Activated CD8-positive, alpha-beta memory T cell treated with anti-CD3 and anti-CD28 coated beads, Interleukin-2, amount 50 U/mL, for 24 hours (primary cell): ENCODE data around the gene GABBR2.

ENCODE experiments used
- DNase-seq: peaks from one replicate; pipeline ENCODE4 v3.0.0-alpha.2; 2020; ENCODE audit errors: extremely low read depth

The GABBR2 gene

GRCh38 chr9:98541684-98542230, 167.0 kb downstream of the GABBR2 start:
- DNase-seq = no peak

- DNase-seq = no peak
These were observed 168.3 kb downstream of the GABBR2 start for GRCh38 chr9:98540476-98540875.

- DNase-seq = no peak
These were observed 168.8 kb downstream of the GABBR2 start for GRCh38 chr9:98539954-98540353.

GRCh38 chr9:98538626-98539031, 170.1 kb downstream of the GABBR2 start:
- DNase-seq = no peak

- no peak for DNase-seq
These were observed 170.5 kb downstream of the GABBR2 start for GRCh38 chr9:98538203-98538602.

- no peak for DNase-seq
These were observed 172.1 kb downstream of the GABBR2 start for GRCh38 chr9:98536542-98537173.

- no peak for DNase-seq
These were observed 174.9 kb downstream of the GABBR2 start for GRCh38 chr9:98533866-98534265.

- DNase-seq = no peak
These were observed 175.6 kb downstream of the GABBR2 start for GRCh38 chr9:98533132-98533531.

- DNase-seq = no peak
These were observed 176.2 kb downstream of the GABBR2 start for GRCh38 chr9:98532574-98532973.

- DNase-seq = no peak
These were observed 176.6 kb downstream of the GABBR2 start for GRCh38 chr9:98532147-98532546.

GRCh38 chr9:98530806-98531386, 177.8 kb downstream of the GABBR2 start:
- no peak for DNase-seq

GRCh38 chr9:98530275-98530674, 178.5 kb downstream of the GABBR2 start:
- no peak for DNase-seq

GRCh38 chr9:98529841-98530240, 178.9 kb downstream of the GABBR2 start:
- DNase-seq = no peak

GRCh38 chr9:98523231-98523901, 185.4 kb downstream of the GABBR2 start:
- no peak for DNase-seq

GRCh38 chr9:98522487-98522886, 186.2 kb downstream of the GABBR2 start:
- no peak for DNase-seq

GRCh38 chr9:98521141-98521540, 187.6 kb downstream of the GABBR2 start:
- DNase-seq = no peak

GRCh38 chr9:98520221-98520960, 188.3 kb downstream of the GABBR2 start:
- DNase-seq = no peak

- DNase-seq = no peak
These were observed 189.1 kb downstream of the GABBR2 start for GRCh38 chr9:98519641-98520040.

- no peak for DNase-seq
These were observed 190.2 kb downstream of the GABBR2 start for GRCh38 chr9:98518556-98518955.

- DNase-seq = no peak
These were observed 191.0 kb downstream of the GABBR2 start for GRCh38 chr9:98517761-98518160.

- DNase-seq = no peak
These were observed 191.7 kb downstream of the GABBR2 start for GRCh38 chr9:98516897-98517503.
